MM.1S (cell line): ENCODE results near the gene B3GNT8.
A peak's percentile ranks its signal among the peaks of the same experiment; 100 is the strongest.

Experiments
- EZH2 ChIP-seq: fragments of 300-600 bp; sonication (generic); optimal IDR thresholded peaks from 2 replicates; pipeline ENCODE3; 2017; ENCODE audit warnings: low read depth, mild to moderate bottlenecking, antibody characterized with exemption, low read length, mixed read lengths
- TF ChIP-seq, protein P1 (sequence below): fragments of 300-600 bp; sonication (generic); IDR thresholded peaks from 2 replicates; pipeline ENCODE4 v1.5.1; 2016; ENCODE audit warnings: antibody characterized with exemption, low read length, mixed read lengths

DNA sequence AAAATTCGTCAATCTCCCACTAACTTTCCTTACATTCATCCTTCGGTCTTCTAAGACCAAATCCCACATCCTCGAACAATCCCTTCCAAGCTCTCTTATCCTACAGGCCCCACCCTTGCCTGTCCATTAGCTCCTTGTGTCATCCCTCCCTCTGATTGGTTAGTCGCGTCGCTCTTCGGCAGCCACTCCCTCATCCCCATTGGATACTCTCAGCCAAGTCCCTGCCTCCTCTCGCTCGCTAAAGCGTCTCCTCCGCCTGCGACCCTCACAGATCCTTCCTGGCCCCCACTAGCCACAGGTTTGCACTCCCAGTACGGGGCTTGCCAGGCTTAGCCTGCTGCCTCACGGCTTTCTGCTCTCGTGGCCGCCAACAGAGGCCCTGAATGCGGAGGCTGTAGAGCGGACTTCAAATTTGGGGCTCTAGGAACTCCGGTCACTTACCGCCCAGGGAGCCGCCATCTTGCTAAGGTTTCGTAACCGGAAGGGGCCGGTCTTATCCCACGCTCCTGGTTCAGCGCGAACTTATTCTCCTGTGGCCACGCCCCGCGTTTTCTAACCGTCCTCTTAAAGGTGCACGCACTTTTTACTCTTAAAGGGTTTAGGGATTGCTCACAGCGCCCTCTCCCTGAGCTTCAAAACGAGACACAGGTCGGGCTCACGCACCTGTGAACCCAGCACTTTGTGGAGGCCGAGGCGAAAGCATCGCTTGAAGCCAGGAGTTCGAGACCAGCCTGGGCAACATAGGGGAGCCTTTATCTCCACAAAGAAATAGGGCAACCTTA is 12.5 kb upstream of the B3GNT8 start, which contains the start of gene DMAC2:
- TF ChIP-seq, protein P1, sequence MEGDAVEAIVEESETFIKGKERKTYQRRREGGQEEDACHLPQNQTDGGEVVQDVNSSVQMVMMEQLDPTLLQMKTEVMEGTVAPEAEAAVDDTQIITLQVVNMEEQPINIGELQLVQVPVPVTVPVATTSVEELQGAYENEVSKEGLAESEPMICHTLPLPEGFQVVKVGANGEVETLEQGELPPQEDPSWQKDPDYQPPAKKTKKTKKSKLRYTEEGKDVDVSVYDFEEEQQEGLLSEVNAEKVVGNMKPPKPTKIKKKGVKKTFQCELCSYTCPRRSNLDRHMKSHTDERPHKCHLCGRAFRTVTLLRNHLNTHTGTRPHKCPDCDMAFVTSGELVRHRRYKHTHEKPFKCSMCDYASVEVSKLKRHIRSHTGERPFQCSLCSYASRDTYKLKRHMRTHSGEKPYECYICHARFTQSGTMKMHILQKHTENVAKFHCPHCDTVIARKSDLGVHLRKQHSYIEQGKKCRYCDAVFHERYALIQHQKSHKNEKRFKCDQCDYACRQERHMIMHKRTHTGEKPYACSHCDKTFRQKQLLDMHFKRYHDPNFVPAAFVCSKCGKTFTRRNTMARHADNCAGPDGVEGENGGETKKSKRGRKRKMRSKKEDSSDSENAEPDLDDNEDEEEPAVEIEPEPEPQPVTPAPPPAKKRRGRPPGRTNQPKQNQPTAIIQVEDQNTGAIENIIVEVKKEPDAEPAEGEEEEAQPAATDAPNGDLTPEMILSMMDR = peak; percentile 79
- no peak for TF ChIP-seq EZH2
